ENCODE results near the gene PDPN.

PDPN gene

GRCh38 chr1:13619909-13620308 is 36.3 kb downstream of the PDPN start:
- no peak for DNase-seq

DNA sequence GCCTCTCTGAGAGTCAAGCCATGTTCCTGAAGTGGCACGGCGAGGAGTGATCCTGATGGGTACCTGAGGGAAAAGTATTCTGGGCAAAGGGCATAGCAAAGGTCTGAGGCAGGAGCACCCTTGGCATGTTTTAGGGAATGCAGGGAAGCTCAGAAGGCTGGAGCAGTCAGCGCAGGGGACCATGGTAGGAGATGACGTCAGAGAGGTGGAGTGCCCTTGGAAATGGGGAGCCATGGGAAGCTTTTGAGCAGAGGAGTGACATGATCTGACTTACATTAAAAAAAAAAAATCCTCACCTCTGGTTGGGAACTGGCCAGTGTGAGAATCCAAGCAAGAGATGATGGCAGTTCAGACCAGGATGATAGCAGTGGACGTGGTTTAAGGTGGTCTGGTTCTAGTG is 37.2 kb downstream of the PDPN start:
- no peak for DNase-seq

DNA sequence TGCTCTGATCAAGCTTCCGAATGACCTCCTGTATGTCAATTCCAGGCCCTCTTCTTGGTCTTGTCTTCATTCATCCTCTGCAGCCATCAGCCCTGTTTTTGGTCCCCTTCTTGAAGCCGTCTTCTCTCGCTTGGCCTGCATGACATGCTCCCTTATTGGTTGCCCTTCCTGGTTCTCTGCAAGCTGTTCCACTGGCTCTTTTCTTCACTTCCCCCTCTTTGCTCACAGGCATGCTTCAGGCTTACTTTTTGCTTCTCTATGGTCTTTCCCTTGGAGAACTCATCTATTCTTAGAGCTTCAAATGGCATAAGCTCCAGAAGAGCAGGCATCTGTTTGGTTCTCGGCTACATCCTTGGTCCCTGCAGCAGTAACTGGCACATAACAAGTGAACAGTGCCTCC is 38.8 kb downstream of the PDPN start:
- DNase-seq, result peak; percentile 13 to 21

- peak; percentile 89 to 90 for DNase-seq
Observed at GRCh38 chr1:13623021-13623637, 39.5 kb downstream of the PDPN start.

DNA sequence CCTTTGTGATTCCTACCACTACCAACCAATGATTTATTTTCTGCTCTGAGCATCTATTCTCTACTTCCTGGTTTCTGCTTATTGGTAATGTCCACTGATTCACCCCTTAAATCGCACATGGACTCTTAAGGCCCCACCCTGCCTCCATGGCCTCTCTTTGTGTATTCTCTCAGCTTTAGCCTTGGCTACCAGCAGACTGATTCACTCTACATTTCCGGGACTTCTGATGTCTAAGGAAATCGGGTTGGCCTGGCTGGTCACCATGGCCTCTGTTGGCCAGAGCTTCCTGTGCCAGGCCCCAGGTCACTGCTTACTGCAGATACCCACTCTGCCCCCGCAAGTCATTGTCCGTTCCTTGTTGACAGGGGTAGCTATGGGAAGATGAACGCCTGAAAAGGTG is 40.9 kb downstream of the PDPN start:
- DNase-seq, result no peak

GRCh38 chr1:13627127-13627526 is 43.5 kb downstream of the PDPN start:
- no peak for DNase-seq

DNA sequence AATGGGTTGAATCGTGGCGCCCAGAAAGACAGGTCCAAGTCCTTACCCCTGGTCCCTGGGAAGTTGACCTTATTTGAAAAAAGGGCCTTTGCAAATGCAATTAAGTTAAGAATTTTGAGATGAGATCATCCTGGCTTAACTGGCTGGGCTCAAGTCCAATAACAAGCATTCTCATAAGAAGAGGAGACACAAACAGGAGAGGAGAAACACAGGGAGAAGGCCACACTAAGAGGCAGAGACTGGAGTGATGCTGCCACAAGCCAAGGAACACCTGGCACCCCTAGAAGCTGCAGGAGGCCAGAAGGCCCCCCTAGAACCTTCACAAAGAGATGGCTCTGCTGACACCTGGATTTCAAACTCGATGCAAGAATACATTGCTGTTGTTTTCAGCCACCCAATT is 44.6 kb downstream of the PDPN start:
- no peak for DNase-seq

DNA sequence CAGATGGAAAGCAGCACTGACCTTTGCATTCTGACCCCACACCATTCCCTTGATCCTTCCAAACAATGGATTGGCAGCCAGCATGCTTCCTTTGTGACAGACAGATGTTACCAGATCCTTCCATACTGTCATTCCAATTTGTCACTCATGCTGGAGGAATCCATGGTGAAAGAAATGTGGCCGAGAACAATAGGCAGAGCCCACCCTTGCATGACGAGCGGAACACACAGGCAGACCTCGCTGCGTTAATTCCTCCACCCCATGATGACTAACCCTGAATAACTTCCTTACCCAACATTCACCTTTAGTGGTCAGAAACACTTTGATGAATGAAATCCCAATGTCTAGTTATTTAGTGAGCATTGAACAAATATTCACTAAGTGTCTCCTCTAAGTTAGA is 45.1 kb downstream of the PDPN start:
- DNase-seq, result no peak

DNA sequence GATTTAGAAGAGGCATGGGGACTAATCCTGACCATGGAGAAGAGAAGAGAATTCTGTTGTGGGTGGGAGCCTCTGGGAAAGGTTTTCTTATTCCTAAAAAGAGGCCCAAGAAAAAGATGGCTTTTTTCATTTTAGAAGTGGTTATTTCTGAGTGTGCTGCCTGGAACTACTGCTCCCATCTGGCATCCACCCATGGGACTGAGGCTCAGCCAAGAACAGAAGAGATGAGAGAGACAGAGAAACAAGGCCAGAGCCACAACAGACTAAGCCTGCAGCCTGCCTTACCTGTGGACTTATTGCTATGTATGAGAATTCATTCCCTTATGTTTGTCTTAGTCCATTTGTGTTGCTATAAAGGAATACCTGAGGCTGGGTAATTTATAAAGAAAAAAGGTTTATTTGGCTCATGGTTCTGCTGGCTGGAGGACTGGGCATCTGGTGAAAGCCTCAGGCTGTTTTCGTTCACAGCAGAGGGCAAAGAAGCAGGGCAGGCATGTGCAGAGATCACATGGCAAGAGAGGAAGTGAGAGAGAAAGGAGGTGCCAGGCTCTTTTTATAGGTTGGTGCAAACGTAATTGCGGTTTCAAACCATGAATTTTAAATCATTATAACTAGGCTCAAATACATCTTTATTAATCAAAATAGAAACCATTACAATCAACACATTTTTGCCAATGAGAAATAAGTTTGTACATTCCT is 58.8 kb downstream of the PDPN start:
- no peak for DNase-seq

DNA sequence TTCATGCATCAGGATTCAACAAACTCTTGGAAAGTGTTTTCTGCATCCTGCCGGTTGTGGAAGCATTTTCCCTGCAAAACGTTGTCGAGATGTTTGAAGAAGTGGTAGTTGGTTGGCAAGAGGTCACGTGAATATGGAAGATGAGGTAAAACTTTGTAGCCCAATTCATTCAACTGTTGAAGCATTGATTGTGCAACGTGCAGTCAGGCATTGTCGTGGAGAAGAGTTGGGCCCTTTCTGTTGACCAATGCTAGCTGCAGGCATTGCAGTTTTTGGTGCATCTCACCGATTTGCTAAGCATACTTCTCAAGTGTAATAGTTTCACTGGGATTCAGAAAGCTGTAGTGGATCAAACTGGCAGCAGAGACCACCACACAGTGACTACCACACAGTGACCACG is 59.4 kb downstream of the PDPN start:
- no peak for DNase-seq

GRCh38 chr1:13646521-13646920 is 62.9 kb downstream of the PDPN start:
- DNase-seq, result no peak

DNA sequence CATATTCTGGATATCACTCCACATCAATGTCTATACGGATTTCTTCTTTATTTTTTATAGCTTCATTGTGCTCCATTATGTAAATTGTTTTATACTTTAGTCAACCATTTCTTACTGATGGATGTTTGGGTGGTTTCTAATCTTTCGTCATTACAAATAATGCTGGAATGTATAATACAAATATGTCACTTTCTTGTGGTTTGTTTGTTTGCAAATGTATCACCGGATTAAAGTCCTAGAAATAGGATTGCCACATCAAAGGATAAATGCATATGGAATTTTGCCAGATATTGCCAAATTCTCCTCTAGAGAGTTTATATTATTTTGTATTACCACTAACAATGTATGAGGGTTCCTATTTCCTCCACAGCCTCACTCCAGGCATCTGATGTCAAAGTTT is 67.6 kb downstream of the PDPN start:
- DNase-seq, result peak; percentile 15 to 64

DNA sequence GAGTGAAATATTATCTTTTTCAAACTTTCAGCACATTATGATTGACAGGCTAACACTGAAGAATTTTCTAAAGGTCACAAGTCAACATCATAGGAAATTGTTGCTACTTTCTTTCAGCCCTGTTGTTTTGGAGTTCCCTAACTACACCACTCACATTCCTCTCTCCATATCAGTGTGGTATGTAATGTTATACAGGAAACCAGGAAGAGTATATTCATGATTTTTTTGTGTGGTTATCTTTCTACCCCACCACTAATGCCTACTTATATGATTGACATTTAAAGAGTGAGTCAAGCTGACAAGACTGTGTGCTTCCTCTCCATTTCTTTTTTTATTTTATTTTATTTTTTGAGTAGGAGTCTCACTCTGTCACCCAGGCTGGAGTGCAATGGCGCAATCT is 68.6 kb downstream of the PDPN start:
- no peak for DNase-seq

- DNase-seq, result no peak
Observed at GRCh38 chr1:13661539-13661938, 77.9 kb downstream of the PDPN start.

- DNase-seq, result peak; percentile 35 to 45
Observed at GRCh38 chr1:13662493-13662892, 78.9 kb downstream of the PDPN start.

DNA sequence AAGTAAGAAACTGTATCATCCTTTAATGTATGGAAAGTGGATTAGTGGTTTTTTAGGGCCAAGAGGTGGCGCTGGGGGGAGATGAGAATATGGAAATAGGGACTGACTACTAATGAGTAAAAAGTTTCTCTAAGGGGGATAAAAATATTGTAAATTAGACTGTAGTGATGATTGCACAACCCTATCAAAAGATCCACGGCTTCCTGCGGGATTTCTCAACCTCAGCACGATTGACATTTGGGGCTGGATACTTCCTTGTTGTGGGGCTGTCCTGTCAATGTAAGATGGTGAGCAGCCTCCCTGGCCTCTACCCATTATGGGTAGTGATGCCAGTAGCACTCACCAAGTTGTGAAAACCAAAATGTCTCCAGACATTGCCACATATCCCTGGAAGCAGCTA is 80.3 kb downstream of the PDPN start:
- DNase-seq, result peak in 1 of 2 donors; percentile 33

DNA sequence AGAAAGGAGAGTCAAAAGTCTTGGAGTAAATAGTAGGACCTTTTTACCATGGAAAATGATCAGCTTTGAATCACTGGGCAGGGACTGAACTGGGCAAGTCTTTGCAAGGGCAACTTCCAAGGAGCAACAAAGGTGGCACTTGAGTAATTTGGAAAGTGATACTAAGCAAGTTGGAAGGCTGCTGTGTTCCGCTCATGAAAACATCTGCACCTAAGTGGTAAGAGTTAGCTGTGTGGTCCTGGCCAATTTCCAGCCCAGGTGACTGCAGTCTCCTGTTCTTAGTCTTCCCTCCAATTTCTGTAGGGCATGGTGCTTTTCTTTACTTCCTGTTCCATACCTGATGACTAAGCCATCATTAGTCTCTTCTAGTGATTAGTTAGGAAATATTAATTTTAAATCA is 80.8 kb downstream of the PDPN start:
- no peak for DNase-seq

- no peak for DNase-seq
Observed at GRCh38 chr1:13666317-13666716, 82.7 kb downstream of the PDPN start.
